Measurements from ENCODE around the gene CDKL5.

Gene CDKL5

DNA sequence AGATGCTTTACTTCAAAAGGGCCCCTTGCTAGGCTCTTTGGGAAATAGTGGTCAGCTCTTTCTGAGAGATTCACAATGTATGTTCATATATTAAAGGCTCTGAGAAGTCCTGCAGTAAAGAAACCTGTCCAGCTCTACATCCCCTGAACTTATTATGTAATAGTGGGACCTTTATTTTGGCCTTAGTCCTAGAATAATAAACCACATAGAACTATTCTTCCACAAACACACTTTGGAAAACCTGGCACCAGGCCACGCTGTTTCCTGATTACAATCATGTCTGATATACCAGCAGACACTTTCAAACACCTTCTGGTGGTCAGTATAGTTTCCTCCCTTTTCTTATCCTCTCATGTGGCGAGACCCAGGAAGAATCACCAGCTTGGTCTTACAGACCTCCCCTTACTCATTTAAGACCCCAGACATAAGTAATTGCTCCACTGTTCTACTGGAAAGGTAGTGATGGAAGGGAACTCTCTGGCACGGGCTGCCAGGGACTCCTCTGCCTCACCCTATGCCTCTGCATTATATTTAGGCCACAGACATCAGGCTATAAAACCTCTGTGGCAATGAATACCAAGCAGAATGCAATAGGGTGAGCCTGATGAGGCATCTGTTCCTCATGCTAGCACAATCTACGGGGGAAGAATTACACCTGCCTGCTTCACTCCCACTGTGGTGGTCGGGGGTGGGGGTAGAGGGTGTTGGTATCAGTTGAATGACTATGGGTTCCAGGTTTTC lies 276.4 kb downstream of the CDKL5 start:
- DNase-seq = no peak

DNA sequence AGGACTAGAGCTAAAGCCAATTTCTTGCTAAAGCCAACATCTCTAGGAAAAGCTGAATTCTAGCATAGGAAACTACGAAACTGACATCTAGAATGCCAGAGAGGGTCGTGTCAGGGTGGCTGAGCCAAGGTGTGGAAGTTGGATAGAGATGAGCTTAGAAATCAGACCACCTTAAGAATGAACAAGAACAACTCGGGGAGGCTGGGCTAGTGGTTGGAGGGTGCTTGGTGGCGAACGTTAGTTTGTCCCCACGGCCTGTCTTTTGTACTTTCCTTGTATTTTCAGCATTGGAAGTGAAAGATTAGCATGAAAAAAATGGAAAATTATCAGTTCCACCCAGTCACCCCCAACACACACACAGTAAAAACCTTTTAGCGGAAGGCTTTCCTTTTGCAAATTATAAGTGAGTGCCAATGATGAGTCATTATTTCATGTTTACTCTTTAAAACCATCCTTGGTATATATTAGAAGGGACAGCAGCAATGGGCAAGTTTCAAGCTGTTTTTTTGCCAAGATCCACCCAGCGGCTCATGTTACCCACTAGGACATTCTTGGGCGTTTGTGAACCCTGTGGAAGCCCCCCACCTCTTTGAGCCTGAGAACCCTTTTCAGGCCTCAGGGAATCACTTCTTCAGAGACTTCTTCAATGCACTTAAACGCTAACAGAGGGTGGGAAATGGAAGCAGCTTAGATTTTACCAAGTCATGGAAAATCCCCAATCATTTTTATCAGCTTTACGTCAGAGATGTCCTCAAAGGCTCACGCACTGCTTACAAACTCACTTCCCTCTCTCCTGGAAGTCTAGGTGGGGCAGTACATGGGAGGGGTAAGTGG lies 277.2 kb downstream of the CDKL5 start:
- no peak for DNase-seq
